Measurements from ENCODE around the gene TAPBPL.

DNA sequence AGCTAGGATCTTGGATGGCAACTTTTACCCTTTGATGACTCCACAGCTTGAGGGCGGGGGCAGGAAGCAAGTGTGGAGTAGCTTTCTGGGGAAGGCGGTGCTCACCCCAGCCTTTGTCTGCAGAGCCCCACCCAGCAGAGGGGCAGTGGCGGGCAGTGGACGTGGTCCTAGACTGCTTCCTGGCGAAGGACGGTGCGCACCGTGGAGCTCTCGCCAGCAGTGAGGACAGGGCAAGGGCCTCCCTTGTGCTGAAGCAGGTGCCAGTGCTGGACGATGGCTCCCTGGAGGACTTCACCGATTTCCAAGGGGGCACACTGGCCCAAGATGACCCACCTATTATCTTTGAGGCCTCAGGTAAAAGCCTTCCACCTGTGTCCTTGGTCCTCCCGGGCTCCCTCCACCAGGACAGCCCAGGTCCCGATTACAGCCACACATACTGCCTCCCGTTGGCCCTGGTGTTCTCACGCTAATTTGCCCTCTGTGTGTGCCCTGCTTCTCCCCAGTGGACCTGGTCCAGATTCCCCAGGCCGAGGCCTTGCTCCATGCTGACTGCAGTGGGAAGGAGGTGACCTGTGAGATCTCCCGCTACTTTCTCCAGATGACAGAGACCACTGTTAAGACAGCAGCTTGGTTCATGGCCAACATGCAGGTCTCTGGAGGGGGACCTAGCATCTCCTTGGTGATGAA lies 1.2 kb downstream of the TAPBPL start:
- TF ChIP-seq, protein P1, sequence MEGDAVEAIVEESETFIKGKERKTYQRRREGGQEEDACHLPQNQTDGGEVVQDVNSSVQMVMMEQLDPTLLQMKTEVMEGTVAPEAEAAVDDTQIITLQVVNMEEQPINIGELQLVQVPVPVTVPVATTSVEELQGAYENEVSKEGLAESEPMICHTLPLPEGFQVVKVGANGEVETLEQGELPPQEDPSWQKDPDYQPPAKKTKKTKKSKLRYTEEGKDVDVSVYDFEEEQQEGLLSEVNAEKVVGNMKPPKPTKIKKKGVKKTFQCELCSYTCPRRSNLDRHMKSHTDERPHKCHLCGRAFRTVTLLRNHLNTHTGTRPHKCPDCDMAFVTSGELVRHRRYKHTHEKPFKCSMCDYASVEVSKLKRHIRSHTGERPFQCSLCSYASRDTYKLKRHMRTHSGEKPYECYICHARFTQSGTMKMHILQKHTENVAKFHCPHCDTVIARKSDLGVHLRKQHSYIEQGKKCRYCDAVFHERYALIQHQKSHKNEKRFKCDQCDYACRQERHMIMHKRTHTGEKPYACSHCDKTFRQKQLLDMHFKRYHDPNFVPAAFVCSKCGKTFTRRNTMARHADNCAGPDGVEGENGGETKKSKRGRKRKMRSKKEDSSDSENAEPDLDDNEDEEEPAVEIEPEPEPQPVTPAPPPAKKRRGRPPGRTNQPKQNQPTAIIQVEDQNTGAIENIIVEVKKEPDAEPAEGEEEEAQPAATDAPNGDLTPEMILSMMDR (IDR thresholded peaks at IDR 0.05; ENCODE audit: low read length) = no peak
- no peak for TF ChIP-seq EZH2 (IDR thresholded peaks at IDR 0.05; ENCODE audit: borderline replicate concordance, low read length)

Data from OCI-LY1 (cell line).